ENCODE data around the gene IDI2. TPM values are rescaled to one million over a fixed set of nuclear protein-coding genes. Genes with fewer than 3 reads are reported as not detected.
A peak's percentile ranks its signal among the peaks of the same experiment; 100 is the strongest.

IDI2 gene
- total and polyA plus RNA-seq, 2 of the 13 experiments (the other 11 are each of a cell fraction or from before 2014, with no cell fraction given), result not detected

DNA sequence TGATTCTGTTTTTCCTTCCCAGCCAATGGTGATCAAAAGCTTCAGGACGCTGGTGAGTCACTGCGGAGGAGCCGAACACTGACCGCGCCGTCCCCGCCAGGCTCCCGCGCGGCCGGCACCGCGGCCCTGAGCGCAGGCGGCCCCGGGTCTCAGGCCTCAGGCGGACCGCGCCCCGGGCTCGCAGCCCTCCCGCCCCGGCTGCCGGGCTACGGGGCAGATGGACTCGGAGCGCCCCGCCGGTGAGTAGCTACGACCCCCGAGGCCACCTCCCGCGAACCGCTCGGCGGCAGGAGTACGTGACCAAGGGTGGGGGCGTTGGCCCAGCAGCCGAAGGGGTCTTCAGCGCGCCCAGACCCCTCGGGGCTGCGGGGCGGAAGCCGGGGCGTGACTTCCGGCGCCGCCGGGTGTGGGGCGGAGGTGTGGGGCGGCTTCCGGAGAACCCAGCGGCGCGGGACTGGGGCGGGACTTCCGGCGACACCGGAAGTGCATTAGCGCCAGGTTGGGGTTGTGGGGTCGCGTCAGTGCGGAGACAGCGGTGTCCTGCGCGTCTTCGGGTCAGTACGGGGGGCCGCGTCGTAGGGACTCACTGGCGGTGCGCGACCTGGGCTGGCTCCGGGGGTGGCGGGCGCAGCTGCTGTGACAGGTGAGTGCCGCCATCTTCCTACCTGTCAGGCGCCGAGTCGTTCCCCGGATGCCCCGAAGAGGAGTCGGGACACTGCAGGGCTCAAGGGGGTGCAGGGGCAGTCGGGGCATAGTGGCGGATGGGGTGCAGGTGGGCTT lies 30.9 kb upstream of the IDI2 start, which contains the start of gene WDR37 (continued):
- no peak for TF ChIP-seq PCBP2 (optimal IDR thresholded peaks at IDR 0.05; ENCODE audit: low read depth, low read length, poor library complexity, severe bottlenecking)
- TF ChIP-seq, protein P1, sequence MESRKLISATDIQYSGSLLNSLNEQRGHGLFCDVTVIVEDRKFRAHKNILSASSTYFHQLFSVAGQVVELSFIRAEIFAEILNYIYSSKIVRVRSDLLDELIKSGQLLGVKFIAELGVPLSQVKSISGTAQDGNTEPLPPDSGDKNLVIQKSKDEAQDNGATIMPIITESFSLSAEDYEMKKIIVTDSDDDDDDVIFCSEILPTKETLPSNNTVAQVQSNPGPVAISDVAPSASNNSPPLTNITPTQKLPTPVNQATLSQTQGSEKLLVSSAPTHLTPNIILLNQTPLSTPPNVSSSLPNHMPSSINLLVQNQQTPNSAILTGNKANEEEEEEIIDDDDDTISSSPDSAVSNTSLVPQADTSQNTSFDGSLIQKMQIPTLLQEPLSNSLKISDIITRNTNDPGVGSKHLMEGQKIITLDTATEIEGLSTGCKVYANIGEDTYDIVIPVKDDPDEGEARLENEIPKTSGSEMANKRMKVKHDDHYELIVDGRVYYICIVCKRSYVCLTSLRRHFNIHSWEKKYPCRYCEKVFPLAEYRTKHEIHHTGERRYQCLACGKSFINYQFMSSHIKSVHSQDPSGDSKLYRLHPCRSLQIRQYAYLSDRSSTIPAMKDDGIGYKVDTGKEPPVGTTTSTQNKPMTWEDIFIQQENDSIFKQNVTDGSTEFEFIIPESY (CRISPR knock-in tag; IDR thresholded peaks at IDR 0.05), result no peak
- TF ChIP-seq ZNF567 (CRISPR knock-in tag; IDR thresholded peaks at IDR 0.05; ENCODE audit: borderline replicate concordance), result peak; percentile 55
- no peak for TF ChIP-seq POLR2AphosphoS2 (IDR thresholded peaks at IDR 0.05; ENCODE audit: low read depth, low read length)
- no peak for TF ChIP-seq ZNF605 (CRISPR knock-in tag; IDR thresholded peaks at IDR 0.05)
- TF ChIP-seq NFE2L2 (IDR thresholded peaks at IDR 0.05; ENCODE audit: low read length), result no peak
- no peak; the same call in 1 of the 2 replicates for TF ChIP-seq GZF1 (CRISPR knock-in tag; IDR thresholded peaks at IDR 0.05)
- peak; percentile 73 for TF ChIP-seq PATZ1 (CRISPR knock-in tag; IDR thresholded peaks at IDR 0.05)
- no peak for TF ChIP-seq ZNF512 (CRISPR knock-in tag; IDR thresholded peaks at IDR 0.05)
- TF ChIP-seq ZBTB40 (IDR thresholded peaks at IDR 0.05), result peak; percentile 90
- peak; percentile 11; the same call in 1 of the 2 replicates for TF ChIP-seq ZBTB40 (CRISPR knock-in tag; IDR thresholded peaks at IDR 0.05)
- TF ChIP-seq POGZ (CRISPR knock-in tag; IDR thresholded peaks at IDR 0.05), result peak; percentile 52; the same call in 1 of the 2 replicates
- TF ChIP-seq TSC22D2 (CRISPR knock-in tag; IDR thresholded peaks at IDR 0.05; ENCODE audit: borderline replicate concordance), result peak; percentile 66; the same call in 1 of the 2 replicates
- TF ChIP-seq ZFX (CRISPR knock-in tag; IDR thresholded peaks at IDR 0.05; ENCODE audit: low read depth), result peak; percentile 95
